Glutamatergic neuron (in vitro differentiated cells): Measurements from ENCODE around the gene CCIN. TPM values are rescaled to one million over a fixed set of nuclear protein-coding genes. Genes with fewer than 3 reads are reported as not detected.

Experiments used
- DNase-seq: peaks from one replicate; pipeline ENCODE4 v3.0.0; 2022
- H3K27ac Mint-ChIP-seq: one replicate; pipeline ENCODE4 v1.8.0; 2020; ENCODE audit warnings: mild to moderate bottlenecking, mixed read lengths, inconsistent platforms; ENCODE audit not compliant: unreplicated experiment
- H3K27me3 Mint-ChIP-seq: one replicate; pipeline ENCODE4 v1.8.0; 2020; ENCODE audit warnings: mild to moderate bottlenecking, moderate library complexity, mixed read lengths, inconsistent platforms; ENCODE audit not compliant: unreplicated experiment
- H3K36me3 Mint-ChIP-seq: one replicate; pipeline ENCODE4 v1.8.0; 2020; ENCODE audit warnings: mild to moderate bottlenecking, mixed read lengths, inconsistent platforms; ENCODE audit not compliant: unreplicated experiment
- H3K4me1 Mint-ChIP-seq: one replicate; pipeline ENCODE4 v1.8.0; 2020; ENCODE audit warnings: mild to moderate bottlenecking, low read depth, mixed read lengths, inconsistent platforms; ENCODE audit not compliant: unreplicated experiment
- H3K4me3 Mint-ChIP-seq: one replicate; pipeline ENCODE4 v1.8.0; 2020; ENCODE audit warnings: mild to moderate bottlenecking, mixed read lengths, inconsistent platforms; ENCODE audit not compliant: unreplicated experiment
- H3K9me3 Mint-ChIP-seq: one replicate; pipeline ENCODE4 v1.8.0; 2020; ENCODE audit warnings: mild to moderate bottlenecking, moderate library complexity, mixed read lengths, inconsistent platforms; ENCODE audit not compliant: unreplicated experiment
- CTCF ChIP-seq: fragments of 200-600 bp; sonication (generic); IDR thresholded peaks from one replicate; pipeline ENCODE4 v1.5.0; 2021; ENCODE audit not compliant: partially characterized antibody, unreplicated experiment
- total RNA-seq: library from RNA; stranded (reverse); fragmentation: NEBNext Ultra II Directional; extraction: Animal tissue kit (Norgen Biotek cat#: 25700); gene quantifications from one replicate; pipeline ENCODE4 v1.2.1, GENCODE V29; 2021; ENCODE audit not compliant: unreplicated experiment

Gene CCIN
- total RNA-seq, 1 donor from 2014 or later, result 0.22 TPM

GRCh38 chr9:36152741-36153438 lies 16.3 kb upstream of the CCIN start:
- DNase-seq, result no peak
- no peak overlapping the region for H3K27ac Mint-ChIP-seq

GRCh38 chr9:36153746-36154145 lies 15.4 kb upstream of the CCIN start:
- H3K27ac Mint-ChIP-seq, result no peak overlapping the region
- no peak for DNase-seq
- peaks cover 3% of the 10 kb centered on the region for H3K9me3 Mint-ChIP-seq
- no peak for TF ChIP-seq CTCF
- peaks cover 3% of the 10 kb centered on the region for H3K4me1 Mint-ChIP-seq
- H3K36me3 Mint-ChIP-seq, result peaks cover 14% of the 10 kb centered on the region
- H3K4me3 Mint-ChIP-seq, result no peak overlapping the region
- H3K27me3 Mint-ChIP-seq, result no peaks in the 10 kb centered on the region

More at GRCh38 chr9:36152741-36153438, 16.3 kb upstream of the CCIN start:
- Mint-ChIP-seq H3K9me3 (peaks cover 3% of the 10 kb centered on the region), H3K27me3 (no peaks in the 10 kb centered on the region), H3K4me1 (peaks cover 3% of the 10 kb centered on the region), H3K36me3 (peaks cover 5% of the 10 kb centered on the region), H3K4me3 (no peak overlapping the region)
- TF ChIP-seq CTCF, result no peak

GRCh38 chr9:36154331-36154952 lies 14.7 kb upstream of the CCIN start:
- Mint-ChIP-seq H3K27ac (peak overlapping the region; percentile 17), H3K4me1 (peaks cover 3% of the 10 kb centered on the region), H3K27me3 (no peaks in the 10 kb centered on the region), H3K36me3 (peaks cover 21% of the 10 kb centered on the region), H3K4me3 (no peak overlapping the region), H3K9me3 (peaks cover 3% of the 10 kb centered on the region)
- TF ChIP-seq CTCF, result no peak
- DNase-seq, result no peak

- DNase-seq, result no peak
- Mint-ChIP-seq H3K4me3 (no peak overlapping the region), H3K27me3 (peaks cover 2% of the 10 kb centered on the region), H3K36me3 (peaks cover 23% of the 10 kb centered on the region), H3K27ac (no peak overlapping the region), H3K4me1 (peaks cover 2% of the 10 kb centered on the region), H3K9me3 (peaks cover 3% of the 10 kb centered on the region)
- TF ChIP-seq CTCF, result no peak
Observed at GRCh38 chr9:36156116-36156515, 13.1 kb upstream of the CCIN start.

- TF ChIP-seq CTCF, result no peak
- peaks cover 13% of the 10 kb centered on the region for H3K4me1 Mint-ChIP-seq
- peaks cover 23% of the 10 kb centered on the region for H3K36me3 Mint-ChIP-seq
- no peak overlapping the region for H3K4me3 Mint-ChIP-seq
- H3K27ac Mint-ChIP-seq, result no peak overlapping the region
- H3K9me3 Mint-ChIP-seq, result peaks cover 8% of the 10 kb centered on the region
- no peak for DNase-seq
- H3K27me3 Mint-ChIP-seq, result peaks cover 7% of the 10 kb centered on the region
Observed at GRCh38 chr9:36158122-36158521, 11.1 kb upstream of the CCIN start.
